GM19099 (cell line): ENCODE results near the gene MORF4L1.

Experiments used
- POLR2A ChIP-seq: IDR thresholded peaks from 3 replicates; pipeline ENCODE4 v1.6.1; 2011; ENCODE audit warnings: low read depth; ENCODE audit not compliant: insufficient read length; ENCODE audit errors: extremely low read depth

Gene MORF4L1

GRCh38 chr15:78880813-78881212 is 8.1 kb downstream of the MORF4L1 start:
- TF ChIP-seq POLR2A = no peak

- no peak for TF ChIP-seq POLR2A
These were observed 9.0 kb downstream of the MORF4L1 start for GRCh38 chr15:78881681-78882080.

GRCh38 chr15:78889000-78889399 is 16.3 kb downstream of the MORF4L1 start:
- TF ChIP-seq POLR2A = no peak

GRCh38 chr15:78893538-78893937 is 20.8 kb downstream of the MORF4L1 start:
- no peak for TF ChIP-seq POLR2A

- no peak for TF ChIP-seq POLR2A
These were observed 22.8 kb downstream of the MORF4L1 start for GRCh38 chr15:78895471-78895870.

- TF ChIP-seq POLR2A = no peak
These were observed 25.9 kb downstream of the MORF4L1 start for GRCh38 chr15:78898540-78898939.

- TF ChIP-seq POLR2A = no peak
These were observed 32.1 kb downstream of the MORF4L1 start for GRCh38 chr15:78904599-78905358.

GRCh38 chr15:78906316-78906620 is 33.6 kb downstream of the MORF4L1 start:
- no peak for TF ChIP-seq POLR2A

GRCh38 chr15:78907577-78907976 is 34.9 kb downstream of the MORF4L1 start:
- TF ChIP-seq POLR2A = no peak

- no peak for TF ChIP-seq POLR2A
These were observed 36.5 kb downstream of the MORF4L1 start for GRCh38 chr15:78909160-78909695.

GRCh38 chr15:78909791-78910228 is 37.1 kb downstream of the MORF4L1 start:
- TF ChIP-seq POLR2A = no peak

- no peak for TF ChIP-seq POLR2A
These were observed 37.6 kb downstream of the MORF4L1 start for GRCh38 chr15:78910271-78910670.

GRCh38 chr15:78912316-78912715 is 39.6 kb downstream of the MORF4L1 start:
- no peak for TF ChIP-seq POLR2A

GRCh38 chr15:78913012-78913411 is 40.3 kb downstream of the MORF4L1 start:
- no peak for TF ChIP-seq POLR2A

- no peak for TF ChIP-seq POLR2A
These were observed 41.5 kb downstream of the MORF4L1 start for GRCh38 chr15:78914027-78914764.

GRCh38 chr15:78915341-78916087 is 42.8 kb downstream of the MORF4L1 start:
- no peak for TF ChIP-seq POLR2A

GRCh38 chr15:78916088-78916487 is 43.4 kb downstream of the MORF4L1 start:
- TF ChIP-seq POLR2A = no peak
